Motor neuron (in vitro differentiated cells): Measurements from ENCODE around the gene GPC6. TPM values are rescaled to one million over a fixed set of nuclear protein-coding genes. Genes with fewer than 3 reads are reported as not detected.
A peak's percentile ranks its signal among the peaks of the same experiment; 100 is the strongest.

Experiments
- ATAC-seq, 8 experiments: fragments of 200-7000 bp; cut with Tn5 transposase; replicated peaks in 6 of 8; 2 replicates each; pipeline ENCODE4 v1.8.0; 2021; ENCODE audit warnings: mild to moderate bottlenecking in 8 of 8, moderate library complexity in 8 of 8
- H3K27ac ChIP-seq, 2 donors: fragments of 250-450 bp; sonication (Bioruptor Pico); 2 replicates each; pipeline ENCODE4 v1.9.0; 2021; ENCODE audit warnings: antibody characterized with exemption in 2 of 2, mild to moderate bottlenecking in 2 of 2, moderate library complexity in 1 of 2
- H3K4me1 ChIP-seq, 2 donors: fragments of 250-450 bp; sonication (Bioruptor Pico); replicated peaks in 1 of 2; 2 replicates each; pipeline ENCODE4 v1.6.1; 2021; ENCODE audit warnings: antibody characterized with exemption in 2 of 2, mild to moderate bottlenecking in 2 of 2, moderate library complexity in 1 of 2
- H3K4me3 ChIP-seq, 5 donors: fragments of 250-450 bp; sonication (Bioruptor Pico); 2 replicates each; pipeline ENCODE4 v1.9.0; 2021; ENCODE audit warnings: antibody characterized with exemption in 5 of 5, mild to moderate bottlenecking in 5 of 5, moderate library complexity in 4 of 5
- WGBS, 10 experiments: fragments of 450-650 bp; shearing (Covaris generic); methylation state at CpG; one replicate each; pipeline ENCODE4 v1.0.0; 2022; 5-methylcytosine and 5-hydroxymethylcytosine counted together
- in situ Hi-C, 9 experiments: fragments of 400-800 bp; cut with MboI; loops; one replicate each; pipeline ENCODE4 v1.15.0; 2021; ENCODE audit warnings: low sequenced_read_pairs in 9 of 9, low pct_unique_long_range_greater_than_20kb in 2 of 9; ENCODE audit not compliant: unreplicated experiment in 9 of 9
- total RNA-seq, 8 experiments: library from RNA; unstranded; fragments of 300-600 nt; gene quantifications; 2 replicates each; pipeline versions ENCODE4 v1.2.3 to v1.2.4, GENCODE V29; 2022

GPC6 gene
- total RNA-seq, 8 experiments from 2014 or later, result 1.8 to 52.4 (median 15.5) TPM

GRCh38 chr13:94157705-94158218 lies 931.2 kb downstream of the GPC6 start:
- H3K4me3 ChIP-seq, result no peak overlapping the region
- ATAC-seq, result no peak
- H3K4me1 ChIP-seq, result no peaks in the 10 kb centered on the region
- in situ Hi-C loops, result no loop called here
- no peak overlapping the region for H3K27ac ChIP-seq
- 60 to 100% (median 88%) methylated on average over 1 to 2 of the region's 2 CpGs; no CpG with 5 or more reads in 2 of the 10 experiments for WGBS, 10 experiments

- Histone ChIP-seq H3K4me3 (no peak overlapping the region), H3K4me1 (no peaks in the 10 kb centered on the region), H3K27ac (no peak overlapping the region)
- ATAC-seq, result no peak
- in situ Hi-C loops, result no loop called here
- WGBS, 10 experiments, result 56 to 100% (median 92%) methylated on average over 1 to 2 of the region's 2 CpGs
These were observed 934.3 kb downstream of the GPC6 start for GRCh38 chr13:94160875-94161274.

GRCh38 chr13:94162289-94162688 lies 935.7 kb downstream of the GPC6 start:
- no peak overlapping the region for H3K27ac ChIP-seq
- no peak overlapping the region for H3K4me3 ChIP-seq
- 89 to 100% (median 94%) methylated on average over 1 to 2 of the region's 2 CpGs; no CpG with 5 or more reads in 4 of the 10 experiments for WGBS, 10 experiments
- H3K4me1 ChIP-seq, result no peaks in the 10 kb centered on the region
- in situ Hi-C loops, result no loop called here
- ATAC-seq, result no peak

DNA sequence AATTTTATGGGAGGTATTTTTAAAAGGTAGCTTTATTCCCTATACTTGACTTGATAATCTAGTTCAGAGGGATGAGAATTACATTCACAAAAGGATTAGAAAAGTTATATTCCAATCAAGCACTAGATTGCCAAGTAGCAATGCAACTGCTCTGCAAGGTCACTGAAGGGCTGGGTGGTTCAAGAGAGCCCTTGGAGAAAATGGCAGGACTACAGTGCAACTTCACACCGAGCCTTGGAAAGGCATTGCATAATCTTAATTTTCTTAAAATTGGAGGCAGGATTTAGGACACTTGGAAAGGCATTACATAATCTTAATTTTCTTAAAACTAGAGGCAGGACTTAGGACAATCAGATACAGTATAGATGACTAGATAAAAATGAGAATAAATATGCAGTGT lies 936.9 kb downstream of the GPC6 start:
- 22 to 100% (median 78%) methylated on average over 1 of the region's 1 CpG; no CpG with 5 or more reads in 1 of the 10 experiments for WGBS, 10 experiments
- no peaks in the 10 kb centered on the region for H3K4me1 ChIP-seq
- no peak overlapping the region for H3K27ac ChIP-seq
- in situ Hi-C loops, result no loop called here
- no peak overlapping the region for H3K4me3 ChIP-seq
- no peak for ATAC-seq

DNA sequence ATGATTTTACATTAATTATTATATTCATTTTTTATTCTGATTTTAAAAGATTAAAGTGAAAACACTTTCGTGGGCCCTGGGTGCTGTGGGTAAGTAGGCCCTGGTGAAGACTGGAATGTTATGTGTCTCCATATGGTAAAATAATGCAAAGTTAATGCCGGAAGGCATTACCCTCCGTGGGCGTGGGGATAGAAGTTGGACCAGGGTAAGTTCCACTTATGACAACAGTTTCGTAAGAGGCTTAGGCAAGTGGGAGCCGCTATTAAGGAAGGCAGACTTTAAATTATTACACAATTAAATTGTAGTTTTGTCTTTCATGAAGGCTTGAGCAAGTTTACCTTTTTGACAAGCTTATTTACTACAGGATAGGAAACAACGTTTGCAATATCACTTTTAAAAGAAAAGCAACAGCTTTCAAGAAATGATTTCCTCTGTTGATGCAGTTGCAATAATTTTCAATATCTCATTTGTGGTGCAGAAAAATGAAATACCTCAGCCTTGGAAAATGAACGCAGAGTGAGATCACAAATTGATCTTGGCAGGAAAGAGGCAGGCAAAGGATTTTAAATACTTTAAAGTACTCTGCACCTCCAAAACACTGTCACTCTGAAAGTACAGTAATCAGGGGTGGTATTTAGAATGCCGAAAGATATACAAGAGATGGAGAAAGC lies 942.3 kb downstream of the GPC6 start:
- in situ Hi-C loops, result no loop called here
- no peak overlapping the region for H3K27ac ChIP-seq
- peak in 2 of 8 experiments; percentile 66 to 69 for ATAC-seq
- H3K4me3 ChIP-seq, result no peak overlapping the region
- WGBS, 10 experiments, result 36 to 100% (median 87%) methylated on average over 3 to 9 of the region's 9 CpGs; no CpG with 5 or more reads in 1 of the 10 experiments
- no peaks in the 10 kb centered on the region for H3K4me1 ChIP-seq

DNA sequence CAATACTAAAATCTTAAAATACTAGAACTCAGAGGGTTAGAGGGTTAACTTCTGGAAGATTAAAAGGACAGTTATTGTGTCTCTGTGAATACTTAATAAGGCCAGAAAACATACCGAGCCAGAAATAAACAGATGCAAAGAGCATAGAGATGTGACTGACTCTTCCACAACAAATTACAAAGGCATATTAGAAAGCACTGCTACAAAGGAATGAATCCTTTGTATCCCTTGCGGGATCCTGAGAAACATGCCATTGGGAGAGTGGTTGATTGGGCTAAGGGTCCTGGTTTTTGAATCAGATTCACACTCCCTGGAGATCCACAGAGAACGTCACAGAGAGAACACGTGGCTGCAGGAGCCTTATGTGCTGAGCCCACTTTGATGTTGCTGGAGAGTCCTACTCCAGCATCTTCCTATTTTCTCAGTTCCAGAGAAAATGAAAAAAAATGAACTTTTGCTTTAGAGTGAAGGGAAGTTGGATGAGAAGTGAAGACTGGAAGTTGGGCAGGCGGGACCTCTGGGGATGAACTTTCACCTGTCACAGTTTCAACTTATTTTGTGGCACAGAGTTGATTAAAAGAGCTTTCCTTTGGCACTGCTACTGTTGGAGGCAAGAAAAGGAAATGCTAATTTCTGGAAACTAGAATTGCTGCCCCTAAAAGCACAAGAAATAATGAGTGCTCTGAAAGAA lies 943.0 kb downstream of the GPC6 start:
- Histone ChIP-seq H3K27ac (no peak overlapping the region), H3K4me1 (no peaks in the 10 kb centered on the region), H3K4me3 (no peak overlapping the region)
- ATAC-seq, result no peak
- in situ Hi-C loops, result no loop called here
- 17 to 92% (median 79%) methylated on average over 1 to 5 of the region's 5 CpGs for WGBS, 10 experiments

DNA sequence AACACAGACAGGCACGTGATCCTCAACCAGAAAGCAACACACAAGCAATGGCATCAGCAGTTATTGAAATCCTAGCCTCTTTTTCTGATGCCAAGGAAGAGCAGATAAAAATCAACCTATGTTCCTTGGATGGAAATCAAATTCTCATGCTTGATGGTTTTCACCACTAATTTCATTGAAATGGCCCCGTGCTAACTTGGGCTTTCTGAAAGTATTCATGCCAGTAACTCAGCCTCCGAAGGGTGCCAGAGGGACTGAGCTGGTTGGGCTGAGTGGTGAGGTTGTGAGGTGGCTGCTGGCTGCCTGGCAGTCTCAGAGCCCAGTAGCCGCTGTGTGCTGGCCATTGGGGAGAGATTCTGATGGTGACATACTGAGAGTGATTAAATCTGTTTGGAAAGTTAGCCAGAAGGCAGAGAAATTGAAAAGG lies 943.6 kb downstream of the GPC6 start:
- 0 to 100% (median 75%) methylated on average over 1 to 4 of the region's 4 CpGs; no CpG with 5 or more reads in 4 of the 10 experiments for WGBS, 10 experiments
- in situ Hi-C loops, result no loop called here
- ATAC-seq, result no peak
- no peaks in the 10 kb centered on the region for H3K4me1 ChIP-seq
- no peak overlapping the region for H3K4me3 ChIP-seq
- H3K27ac ChIP-seq, result no peak overlapping the region

DNA sequence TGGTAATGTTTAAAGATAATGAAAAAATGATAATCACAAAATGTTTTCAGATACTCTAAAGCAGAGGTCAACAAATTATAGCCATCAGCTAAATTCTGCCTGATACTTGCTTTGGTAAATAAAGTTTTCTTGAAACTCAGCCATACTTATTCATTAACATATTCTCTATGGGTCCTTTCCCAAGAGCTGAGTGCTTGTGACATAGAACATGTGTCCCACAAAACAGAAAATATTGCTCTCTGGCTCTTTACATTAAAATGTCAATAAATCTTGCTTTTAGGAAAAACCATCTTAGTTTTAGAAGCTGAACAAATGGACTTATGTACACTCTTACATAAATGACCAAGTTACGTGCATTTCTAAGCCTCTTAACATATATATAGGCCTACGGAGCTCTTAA lies 945.8 kb downstream of the GPC6 start:
- Histone ChIP-seq H3K27ac (no peak overlapping the region), H3K4me1 (no peaks in the 10 kb centered on the region), H3K4me3 (no peak overlapping the region)
- in situ Hi-C loops, result no loop called here
- 80 to 100% (median 100%) methylated on average over 1 to 2 of the region's 2 CpGs; no CpG with 5 or more reads in 1 of the 10 experiments for WGBS, 10 experiments
- ATAC-seq, result no peak

DNA sequence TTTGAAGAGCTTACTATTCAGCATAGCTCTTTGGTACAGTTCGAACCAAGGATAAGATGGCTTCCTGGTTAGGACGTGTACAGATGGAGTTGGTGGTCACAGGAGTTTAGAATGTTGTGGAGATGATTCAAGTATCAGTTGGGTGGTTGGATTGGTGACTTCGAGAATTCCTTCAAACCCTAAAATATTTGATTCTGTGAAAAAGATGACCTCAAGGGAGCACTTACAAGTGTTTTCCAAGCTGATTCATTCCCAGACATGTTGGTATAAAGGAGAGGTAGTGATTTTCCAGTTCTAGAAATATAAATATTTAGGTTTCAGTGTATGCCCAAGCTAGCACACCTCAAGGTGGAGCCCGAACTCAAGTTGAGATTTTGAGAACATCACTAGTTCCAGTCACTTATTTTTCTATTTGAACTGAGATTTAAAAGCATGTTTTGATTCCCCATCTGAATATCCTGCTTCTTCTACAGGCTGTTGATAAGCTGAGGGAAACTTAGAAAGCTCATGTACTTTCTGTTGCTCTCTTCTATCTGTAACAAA lies 946.8 kb downstream of the GPC6 start:
- in situ Hi-C loops, result no loop called here
- 40 to 100% (median 87%) methylated on average over 1 to 4 of the region's 4 CpGs; no CpG with 5 or more reads in 2 of the 10 experiments for WGBS, 10 experiments
- Histone ChIP-seq H3K4me1 (no peaks in the 10 kb centered on the region), H3K4me3 (no peak overlapping the region), H3K27ac (no peak overlapping the region)
- no peak for ATAC-seq

DNA sequence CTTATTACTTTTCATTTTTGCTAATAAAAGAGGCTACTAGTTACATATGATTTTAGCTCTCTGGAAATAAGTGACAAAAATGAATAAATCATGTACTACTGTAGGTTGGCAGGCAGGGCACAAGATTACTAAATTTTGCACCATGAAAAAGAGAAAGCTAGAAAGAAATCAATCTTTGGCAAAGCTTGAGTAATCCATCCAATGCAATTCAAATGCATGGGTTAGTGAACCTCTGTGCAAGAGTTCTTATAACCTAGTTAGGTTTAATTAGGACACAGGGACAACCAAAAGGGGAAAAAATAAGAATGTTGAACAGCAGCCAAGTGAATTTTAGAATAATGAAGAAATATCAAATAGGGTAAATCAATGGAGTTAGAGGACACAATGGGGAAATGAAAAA lies 947.4 kb downstream of the GPC6 start:
- Histone ChIP-seq H3K4me3 (no peak overlapping the region), H3K27ac (no peak overlapping the region), H3K4me1 (no peaks in the 10 kb centered on the region)
- in situ Hi-C loops, result no loop called here
- no peak for ATAC-seq

DNA sequence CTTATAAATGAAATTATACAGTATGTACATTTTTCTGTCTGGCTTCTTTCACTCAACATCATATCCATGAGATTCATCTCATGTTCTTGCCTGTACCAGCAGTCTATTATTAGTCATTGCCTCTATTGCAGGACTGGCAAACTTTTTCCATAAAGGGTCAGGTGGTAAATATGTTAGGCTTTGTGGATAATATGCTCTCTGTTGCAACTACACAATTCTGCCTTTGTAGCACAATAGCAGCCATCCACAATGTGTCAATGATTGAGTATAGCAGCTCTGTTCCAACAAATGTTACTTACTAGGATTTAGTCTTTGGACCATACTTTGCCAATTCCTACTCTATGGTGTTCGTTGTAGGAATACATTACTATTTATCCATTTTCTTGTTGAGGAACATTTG lies 948.5 kb downstream of the GPC6 start:
- H3K27ac ChIP-seq, result no peak overlapping the region
- no peak for ATAC-seq
- WGBS, 10 experiments, result 20 to 100% (median 100%) methylated on average over 1 of the region's 1 CpG; no CpG with 5 or more reads in 1 of the 10 experiments
- H3K4me1 ChIP-seq, result no peaks in the 10 kb centered on the region
- in situ Hi-C loops, result no loop called here
- H3K4me3 ChIP-seq, result no peak overlapping the region

DNA sequence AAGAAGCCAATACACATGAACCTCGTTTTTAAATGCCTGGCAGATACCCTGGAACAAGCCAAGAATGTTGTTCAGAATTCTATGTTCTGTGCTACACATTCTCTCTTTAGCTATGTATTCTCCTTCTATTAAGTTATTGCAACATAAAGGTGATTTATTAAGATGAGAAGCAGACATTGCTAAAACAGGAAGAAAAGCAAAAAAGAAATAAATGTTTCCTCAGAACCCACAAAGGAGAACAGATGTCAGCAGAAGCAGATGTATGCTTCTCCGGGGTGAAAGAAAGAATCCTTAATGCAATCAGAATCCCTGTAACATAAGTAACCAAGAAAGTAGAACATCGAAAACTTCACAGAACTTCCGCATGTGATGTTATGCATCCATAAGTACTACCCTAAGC lies 950.0 kb downstream of the GPC6 start:
- in situ Hi-C loops, result no loop called here
- Histone ChIP-seq H3K4me3 (no peak overlapping the region), H3K27ac (no peak overlapping the region), H3K4me1 (no peaks in the 10 kb centered on the region)
- 49 to 100% (median 67%) methylated on average over 1 to 4 of the region's 4 CpGs; no CpG with 5 or more reads in 1 of the 10 experiments for WGBS, 10 experiments
- ATAC-seq, result no peak

DNA sequence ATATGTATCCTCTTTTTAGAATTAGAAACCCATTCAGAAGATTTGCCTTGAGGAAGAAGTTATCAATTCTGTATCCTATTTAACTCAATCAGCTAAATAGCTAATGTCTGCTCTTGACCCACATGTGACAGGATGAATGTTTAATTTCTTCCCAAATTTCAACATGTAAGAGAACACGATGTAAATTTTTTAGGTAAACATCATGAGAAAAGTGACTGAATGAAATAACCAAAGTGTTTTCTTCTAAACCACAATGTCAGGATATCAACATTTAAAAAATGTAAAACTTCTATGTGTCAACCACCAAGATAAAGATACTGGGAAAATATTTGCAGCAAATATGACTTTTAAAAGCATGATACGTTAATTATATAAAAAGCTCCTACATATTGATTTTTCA lies 950.4 kb downstream of the GPC6 start:
- WGBS, 10 experiments, result 63 to 100% (median 100%) methylated on average over 1 to 2 of the region's 2 CpGs
- ATAC-seq, result no peak

More for the DNA sequence above, 950.4 kb downstream of the GPC6 start:
- in situ Hi-C loops, result no loop called here
- Histone ChIP-seq H3K27ac (no peak overlapping the region), H3K4me1 (no peaks in the 10 kb centered on the region), H3K4me3 (no peak overlapping the region)
